ENCODE data around the gene ZNF513.
"Not testable (repeated sequence)": the region's sequence is repeated elsewhere in the genome, so short reads cannot be mapped to it uniquely, and the experiment has no call there.

ZNF513 gene

GRCh38 chr2:27380626-27381545, at the start of gene ZNF513:
TSS of gene ZNF513 (minus strand) at chr2:27380734. CDS start at chr2:27380526, 208 bp downstream.
- DNase-seq (ENCODE audit: low read depth): peak; percentile 80

- DNase-seq (ENCODE audit: low read depth): peak; percentile 65
Observed at GRCh38 chr2:27428978-27429541, 48.5 kb upstream of the ZNF513 start.

- DNase-seq (ENCODE audit: low read depth): peak; percentile 87
Observed at GRCh38 chr2:27428213-27428977, 47.9 kb upstream of the ZNF513 start, which contains the start of gene NRBP1. TSS of gene NRBP1 (plus strand) at chr2:27428631. CDS start at chr2:27433274, 4,643 bp downstream.

- DNase-seq (ENCODE audit: low read depth): no peak
Observed at GRCh38 chr2:27427863-27428212, 47.3 kb upstream of the ZNF513 start.

GRCh38 chr2:27425039-27425438, 44.5 kb upstream of the ZNF513 start:
- not testable (repeated sequence) for DNase-seq (ENCODE audit: low read depth)

- DNase-seq (ENCODE audit: low read depth): no peak
Observed at GRCh38 chr2:27422958-27423357, 42.4 kb upstream of the ZNF513 start.

GRCh38 chr2:27421660-27422250, 41.2 kb upstream of the ZNF513 start:
- no peak for DNase-seq (ENCODE audit: low read depth)

- no peak for DNase-seq (ENCODE audit: low read depth)
Observed at GRCh38 chr2:27420996-27421395, 40.5 kb upstream of the ZNF513 start.

GRCh38 chr2:27416151-27416550, 35.6 kb upstream of the ZNF513 start:
- no peak for DNase-seq (ENCODE audit: low read depth)

GRCh38 chr2:27412419-27413152, 32.1 kb upstream of the ZNF513 start:
- no peak for DNase-seq (ENCODE audit: low read depth)

- peak; percentile 95 for DNase-seq (ENCODE audit: low read depth)
Observed at GRCh38 chr2:27409321-27410073, 29.0 kb upstream of the ZNF513 start, which contains the start of gene PPM1G. TSS of gene PPM1G (minus strand) at chr2:27409591. CDS start at chr2:27409422, 169 bp downstream.

GRCh38 chr2:27408601-27409320, 28.2 kb upstream of the ZNF513 start:
- no peak for DNase-seq (ENCODE audit: low read depth)

- no peak for DNase-seq (ENCODE audit: low read depth)
Observed at GRCh38 chr2:27407798-27408491, 27.4 kb upstream of the ZNF513 start.

- DNase-seq (ENCODE audit: low read depth): no peak
Observed at GRCh38 chr2:27400348-27401135, 20.0 kb upstream of the ZNF513 start.

- no peak for DNase-seq (ENCODE audit: low read depth)
Observed at GRCh38 chr2:27398962-27399361, 18.4 kb upstream of the ZNF513 start.

GRCh38 chr2:27393225-27393624, 12.7 kb upstream of the ZNF513 start:
- no peak for DNase-seq (ENCODE audit: low read depth)

- DNase-seq (ENCODE audit: low read depth): no peak
Observed at GRCh38 chr2:27390822-27391679, 10.5 kb upstream of the ZNF513 start.
